AG04450 (cell line): ENCODE data around the gene KLHL29. TPM values are rescaled to one million over a fixed set of nuclear protein-coding genes. Genes with fewer than 3 reads are reported as not detected.

ENCODE experiments used
- CTCF ChIA-PET: fragments of 300-600, 350-600 bp; formaldehyde crosslinking; extraction: SDS; loops from one replicate; lab custom pipeline; 2022; ENCODE audit warnings: antibody characterized with exemption, inconsistent platforms; lab: Charles Lee
- POLR2A ChIA-PET: fragments of 350-600 bp; formaldehyde crosslinking; extraction: SDS; loops from one replicate; lab custom pipeline; 2021; ENCODE audit warnings: antibody characterized with exemption, inconsistent platforms; lab: Yijun Ruan, JAX
- DNase-seq: peaks from one replicate; pipeline ENCODE4 v3.0.0-alpha.2; 2011; ENCODE audit warnings: low read depth, low spot score
- H3K27ac ChIP-seq: one replicate; pipeline ENCODE4 v1.5.1; 2012; ENCODE audit warnings: low read depth, low read length, control low read depth
- H3K27me3 ChIP-seq: one replicate; pipeline ENCODE4 v1.6.0; 2012; ENCODE audit warnings: low read length; ENCODE audit not compliant: control insufficient read depth, insufficient read depth
- H3K4me3 ChIP-seq: 2 replicates; pipeline ENCODE4 v1.5.1; 2011; ENCODE audit warnings: mild to moderate bottlenecking, low read depth, low read length, control low read depth
- H3K9me3 ChIP-seq: 2 replicates; pipeline ENCODE4 v1.5.1; 2012; ENCODE audit warnings: low read length; ENCODE audit not compliant: control insufficient read depth, insufficient read depth
- CTCF ChIP-seq: IDR thresholded peaks from 2 replicates; pipeline ENCODE4 v1.5.1; 2011; ENCODE audit warnings: low read depth, low read length, control low read depth, inconsistent platforms
- polyA plus RNA-seq: library from polyadenylated mRNA; depleted of rRNA; stranded (reverse); fragments of >200 nt; gene quantifications from 2 replicates; pipeline ENCODE4 v1.2.3, GENCODE V29; 2011

Gene KLHL29
- polyA plus RNA-seq, 1 experiment: 3.6 TPM

- POLR2A ChIA-PET: interaction anchor here (1.3 kb wide), 1 partner anchor 146 kb away, joined by 3 read pairs; no protein-coding TSS in a partner anchor
- Histone ChIP-seq H3K27ac (no peak overlapping the region), H3K27me3 (no peaks in the 10 kb centered on the region), H3K4me3 (peak overlapping the region; percentile 74), H3K9me3 (no peaks in the 10 kb centered on the region; the same call in 1 of the 2 replicates)
- CTCF ChIA-PET: no interaction called here
- DNase-seq: no peak
- no peak for TF ChIP-seq CTCF
These were observed 864 bp downstream of the KLHL29 start for GRCh38 chr2:23385748-23386338.

DNA sequence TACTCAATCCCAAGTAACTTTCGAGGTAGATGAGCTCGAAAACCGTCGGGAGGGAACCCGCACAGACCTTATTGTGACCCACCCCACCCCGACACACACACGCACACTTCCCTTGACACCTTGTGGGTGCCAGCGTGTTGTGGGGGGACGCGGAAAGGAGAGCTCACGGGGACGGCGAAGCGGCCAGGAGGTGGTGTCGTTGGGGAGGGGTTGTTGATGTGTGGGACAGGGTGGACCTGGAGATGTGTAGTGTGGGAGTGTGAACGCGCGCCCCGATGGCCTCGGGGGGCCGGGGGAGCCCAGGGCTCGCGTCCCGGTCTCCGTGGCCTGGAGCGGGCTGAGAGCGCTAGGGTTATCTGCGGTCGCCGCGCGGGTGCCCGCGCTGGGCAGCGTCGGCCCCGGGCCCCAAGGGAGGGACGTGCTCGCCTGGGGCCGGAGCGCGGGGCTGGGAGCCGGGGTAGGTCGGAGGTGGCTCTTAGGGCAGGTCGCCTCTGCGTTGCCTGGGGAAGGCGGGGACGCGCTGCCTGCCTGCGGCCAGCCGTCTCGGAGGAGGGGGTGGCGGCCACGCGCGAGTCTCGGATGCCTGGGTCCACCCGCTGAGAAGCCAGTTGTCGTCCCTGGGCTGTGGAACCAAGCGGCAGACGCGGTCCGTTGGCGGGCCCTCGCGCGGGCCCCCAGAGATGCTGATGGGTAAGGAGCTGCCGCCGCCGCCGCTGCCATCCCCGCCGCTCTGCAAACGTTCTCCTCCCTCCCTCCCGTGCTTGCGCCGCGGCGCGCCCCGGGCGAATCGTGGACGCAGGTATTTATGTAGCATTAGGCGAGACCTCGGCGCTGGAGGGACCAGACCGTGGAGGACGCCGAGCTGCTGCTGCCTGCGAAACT lies 1.6 kb downstream of the KLHL29 start:
- H3K4me3 ChIP-seq: peak overlapping the region; percentile 74
- TF ChIP-seq CTCF: no peak
- POLR2A ChIA-PET: interaction anchor here (1.3 kb wide), 1 partner anchor 146 kb away, joined by 3 read pairs; no protein-coding TSS in a partner anchor
- H3K9me3 ChIP-seq: no peaks in the 10 kb centered on the region; the same call in 1 of the 2 replicates
- DNase-seq: no peak
- CTCF ChIA-PET: interaction anchor here (1.1 kb wide), 2 partner anchors 35 to 380 kb away, joined by 3 to 4 read pairs; no protein-coding TSS in a partner anchor
- H3K27ac ChIP-seq: no peak overlapping the region
- no peaks in the 10 kb centered on the region for H3K27me3 ChIP-seq

GRCh38 chr2:23387221-23387550 lies 2.2 kb downstream of the KLHL29 start:
- DNase-seq: no peak
- Histone ChIP-seq H3K4me3 (peak overlapping the region; percentile 74), H3K9me3 (no peaks in the 10 kb centered on the region; the same call in 1 of the 2 replicates), H3K27ac (no peak overlapping the region), H3K27me3 (no peaks in the 10 kb centered on the region)
- no peak for TF ChIP-seq CTCF
- CTCF ChIA-PET: interaction anchor here (1.1 kb wide), 2 partner anchors 36 to 379 kb away, joined by 3 to 4 read pairs; no protein-coding TSS in a partner anchor
- POLR2A ChIA-PET: interaction anchor here (1.3 kb wide), 1 partner anchor 145 kb away, joined by 3 read pairs; no protein-coding TSS in a partner anchor

DNA sequence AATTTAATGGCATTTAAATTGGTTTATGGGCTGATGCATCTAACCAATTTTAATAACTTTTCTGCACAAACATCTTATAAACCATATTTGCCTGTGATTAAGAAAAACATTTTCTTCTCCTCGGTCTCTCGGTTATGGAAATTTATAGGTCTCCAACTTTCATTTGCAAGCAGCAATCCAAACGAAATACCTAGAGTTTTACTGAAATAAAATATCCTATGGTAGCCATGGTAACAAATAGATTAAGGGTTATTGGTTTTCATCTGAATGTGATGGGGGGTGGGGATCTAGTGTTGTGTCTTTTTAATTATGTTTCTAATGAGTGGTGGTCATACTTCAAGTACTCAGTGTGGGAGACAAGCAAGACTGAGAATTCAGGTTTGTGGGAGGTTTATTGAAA lies 2.9 kb downstream of the KLHL29 start:
- CTCF ChIA-PET: no interaction called here
- no peak overlapping the region for H3K27ac ChIP-seq

More for the DNA sequence above, 2.9 kb downstream of the KLHL29 start:
- POLR2A ChIA-PET: no interaction called here
- no peak overlapping the region for H3K4me3 ChIP-seq
- no peaks in the 10 kb centered on the region for H3K27me3 ChIP-seq
- no peaks in the 10 kb centered on the region; the same call in 1 of the 2 replicates for H3K9me3 ChIP-seq
- TF ChIP-seq CTCF: no peak
- DNase-seq: no peak
